ENCODE measurements around the gene AGMAT. TPM values are rescaled to one million over a fixed set of nuclear protein-coding genes. Genes with fewer than 3 reads are reported as not detected.
A peak's percentile ranks its signal among the peaks of the same experiment; 100 is the strongest.

The AGMAT gene
- total RNA-seq, 4 donors from 2014 or later: 0.27 to 1.4 TPM; not detected in 2

DNA sequence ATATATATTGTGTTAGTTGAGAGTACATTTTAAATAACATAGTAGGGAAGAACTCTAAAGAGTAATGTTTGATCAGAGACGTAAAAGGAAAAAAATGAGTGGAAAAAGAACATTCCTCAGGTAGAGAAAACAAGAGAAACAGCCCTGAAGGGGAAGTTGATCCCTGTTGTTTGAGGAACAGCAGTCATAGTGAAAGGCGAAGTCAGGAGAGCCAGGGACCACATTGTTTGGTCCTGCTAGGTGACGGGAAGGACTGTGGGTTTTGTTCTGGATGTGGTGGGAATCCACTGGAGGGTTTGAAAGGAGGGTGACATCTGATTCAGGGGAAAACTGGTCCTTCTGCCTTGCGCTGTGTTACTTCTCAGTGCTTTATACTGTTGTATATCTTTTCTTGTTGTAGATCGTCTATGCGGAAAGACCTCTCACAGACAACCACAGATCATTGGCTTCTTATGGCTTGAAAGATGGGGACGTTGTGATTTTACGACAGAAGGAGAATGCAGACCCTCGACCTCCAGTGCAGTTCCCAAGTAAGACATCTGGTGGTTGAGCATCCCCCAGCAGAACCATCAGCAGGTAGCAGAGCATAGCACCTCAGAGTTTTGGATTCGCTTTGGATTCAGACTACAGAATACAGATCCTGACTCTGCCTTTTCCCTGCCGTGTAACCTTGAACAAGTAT lies 41.6 kb upstream of the AGMAT start:
- Histone ChIP-seq H3K36me3 (no peaks in the 10 kb centered on the region), H3K4me1 (peaks cover 10 to 14% of the 10 kb centered on the region in 2 donors), H3K27me3 (no peaks in the 10 kb centered on the region), H3K4me3 (no peak overlapping the region), H3K27ac (peak overlapping the region; percentile 42 to 71), H3K9me3 (no peaks in the 10 kb centered on the region)
- TF ChIP-seq POLR2A (IDR thresholded peaks at IDR 0.05) (no peak), CTCF (IDR thresholded peaks at IDR 0.05) (no peak)
- intact Hi-C loops (cut with DNase I; ENCODE audit: low total_unique reads): no loop called here
- no peak for DNase-seq

GRCh38 chr1:15625056-15625917 lies 40.4 kb upstream of the AGMAT start:
- peak; percentile 43 to 71 for DNase-seq
- H3K27ac ChIP-seq: peak overlapping the region; percentile 71
- H3K4me3 ChIP-seq: no peak overlapping the region
- TF ChIP-seq CTCF (IDR thresholded peaks at IDR 0.05) (no peak), POLR2A (IDR thresholded peaks at IDR 0.05) (no peak)
- no peaks in the 10 kb centered on the region for H3K9me3 ChIP-seq
- intact Hi-C loops (cut with DNase I; ENCODE audit: low total_unique reads): no loop called here
- H3K4me1 ChIP-seq: peaks cover 16 to 17% of the 10 kb centered on the region in 2 donors
- H3K27me3 ChIP-seq: no peaks in the 10 kb centered on the region
- no peaks in the 10 kb centered on the region for H3K36me3 ChIP-seq

- no peak for DNase-seq
- intact Hi-C loops (cut with DNase I; ENCODE audit: low total_unique reads): no loop called here
- TF ChIP-seq CTCF (IDR thresholded peaks at IDR 0.05) (no peak), POLR2A (IDR thresholded peaks at IDR 0.05) (no peak)
- peak overlapping the region; percentile 71 for H3K27ac ChIP-seq
- no peaks in the 10 kb centered on the region for H3K9me3 ChIP-seq
- H3K4me1 ChIP-seq: peaks cover 23 to 24% of the 10 kb centered on the region in 2 donors
- H3K27me3 ChIP-seq: no peaks in the 10 kb centered on the region
- no peak overlapping the region for H3K4me3 ChIP-seq
- H3K36me3 ChIP-seq: no peaks in the 10 kb centered on the region
Measured at GRCh38 chr1:15624133-15624714, 39.4 kb upstream of the AGMAT start.

GRCh38 chr1:15623435-15623834 lies 38.6 kb upstream of the AGMAT start:
- no peaks in the 10 kb centered on the region for H3K27me3 ChIP-seq
- H3K4me1 ChIP-seq: peaks cover 24 to 25% of the 10 kb centered on the region in 2 donors
- TF ChIP-seq POLR2A (IDR thresholded peaks at IDR 0.05) (no peak), CTCF (IDR thresholded peaks at IDR 0.05) (no peak)
- H3K4me3 ChIP-seq: no peak overlapping the region
- intact Hi-C loops (cut with DNase I; ENCODE audit: low total_unique reads): no loop called here
- H3K27ac ChIP-seq: peak overlapping the region; percentile 71
- DNase-seq: no peak
- H3K9me3 ChIP-seq: no peaks in the 10 kb centered on the region
- H3K36me3 ChIP-seq: no peaks in the 10 kb centered on the region
